ENCODE measurements around the gene ZMIZ1.

ZMIZ1 gene

GRCh38 chr10:79219322-79219957, 150.7 kb downstream of the ZMIZ1 start:
- no peak for DNase-seq

- no peak for DNase-seq
Observed at GRCh38 chr10:79220307-79220706, 151.5 kb downstream of the ZMIZ1 start.

- peak; percentile 92 for DNase-seq
Observed at GRCh38 chr10:79221110-79222051, 152.6 kb downstream of the ZMIZ1 start.

GRCh38 chr10:79222186-79222585, 153.4 kb downstream of the ZMIZ1 start:
- no peak for DNase-seq

- no peak for DNase-seq
Observed at GRCh38 chr10:79223091-79224048, 154.6 kb downstream of the ZMIZ1 start.

GRCh38 chr10:79224263-79224949, 155.6 kb downstream of the ZMIZ1 start:
- DNase-seq: no peak

- no peak for DNase-seq
Observed at GRCh38 chr10:79224992-79225391, 156.2 kb downstream of the ZMIZ1 start.

- DNase-seq: no peak
Observed at GRCh38 chr10:79226391-79227245, 157.9 kb downstream of the ZMIZ1 start.

- no peak for DNase-seq
Observed at GRCh38 chr10:79229071-79229541, 160.3 kb downstream of the ZMIZ1 start.

- DNase-seq: no peak
Observed at GRCh38 chr10:79229830-79230327, 161.1 kb downstream of the ZMIZ1 start.

- DNase-seq: peak; percentile 86
Observed at GRCh38 chr10:79230328-79230830, 161.6 kb downstream of the ZMIZ1 start.

GRCh38 chr10:79230850-79231249, 162.1 kb downstream of the ZMIZ1 start:
- no peak for DNase-seq

GRCh38 chr10:79231908-79232307, 163.1 kb downstream of the ZMIZ1 start:
- DNase-seq: no peak

- no peak for DNase-seq
Observed at GRCh38 chr10:79232864-79233263, 164.1 kb downstream of the ZMIZ1 start.

- DNase-seq: no peak
Observed at GRCh38 chr10:79234391-79235315, 165.9 kb downstream of the ZMIZ1 start.

- no peak for DNase-seq
Observed at GRCh38 chr10:79235765-79236432, 167.1 kb downstream of the ZMIZ1 start.

- DNase-seq: no peak
Observed at GRCh38 chr10:79236433-79236765, 167.6 kb downstream of the ZMIZ1 start.

- DNase-seq: no peak
Observed at GRCh38 chr10:79237454-79238157, 168.8 kb downstream of the ZMIZ1 start.

- DNase-seq: no peak
Observed at GRCh38 chr10:79238158-79238520, 169.4 kb downstream of the ZMIZ1 start.
